ENCODE data around the gene PAX3.

DNA sequence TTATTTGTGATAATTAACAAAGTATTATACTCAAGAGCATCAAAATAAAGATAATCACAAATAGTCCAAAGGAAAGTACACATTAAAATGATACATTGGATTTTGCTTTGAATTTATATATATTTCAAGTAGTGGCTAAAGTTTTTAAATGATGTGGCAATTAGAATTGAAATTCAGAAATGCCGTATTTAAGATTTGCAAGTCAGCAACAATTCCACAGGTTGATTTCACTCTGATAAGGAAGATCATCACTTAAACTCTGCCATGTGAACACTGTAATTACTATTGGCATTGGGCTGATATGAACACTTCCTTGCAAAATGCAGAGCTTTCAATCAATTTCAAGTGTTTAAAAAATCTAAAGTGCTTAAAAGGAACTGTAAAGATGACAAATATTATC, 39.6 kb upstream of the PAX3 start:
- no peak for TF ChIP-seq POLR2A (IDR thresholded peaks at IDR 0.05)
- TF ChIP-seq, protein P1, sequence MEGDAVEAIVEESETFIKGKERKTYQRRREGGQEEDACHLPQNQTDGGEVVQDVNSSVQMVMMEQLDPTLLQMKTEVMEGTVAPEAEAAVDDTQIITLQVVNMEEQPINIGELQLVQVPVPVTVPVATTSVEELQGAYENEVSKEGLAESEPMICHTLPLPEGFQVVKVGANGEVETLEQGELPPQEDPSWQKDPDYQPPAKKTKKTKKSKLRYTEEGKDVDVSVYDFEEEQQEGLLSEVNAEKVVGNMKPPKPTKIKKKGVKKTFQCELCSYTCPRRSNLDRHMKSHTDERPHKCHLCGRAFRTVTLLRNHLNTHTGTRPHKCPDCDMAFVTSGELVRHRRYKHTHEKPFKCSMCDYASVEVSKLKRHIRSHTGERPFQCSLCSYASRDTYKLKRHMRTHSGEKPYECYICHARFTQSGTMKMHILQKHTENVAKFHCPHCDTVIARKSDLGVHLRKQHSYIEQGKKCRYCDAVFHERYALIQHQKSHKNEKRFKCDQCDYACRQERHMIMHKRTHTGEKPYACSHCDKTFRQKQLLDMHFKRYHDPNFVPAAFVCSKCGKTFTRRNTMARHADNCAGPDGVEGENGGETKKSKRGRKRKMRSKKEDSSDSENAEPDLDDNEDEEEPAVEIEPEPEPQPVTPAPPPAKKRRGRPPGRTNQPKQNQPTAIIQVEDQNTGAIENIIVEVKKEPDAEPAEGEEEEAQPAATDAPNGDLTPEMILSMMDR (IDR thresholded peaks at IDR 0.05): no peak

Measured in heart left ventricle (tissue), 13 donors.